SK-N-SH treated with all-trans-retinoic acid at 6 μM for 48 hours (cell line): ENCODE measurements around the gene TRIM73.
"Not testable (repeated sequence)": the region's sequence is repeated elsewhere in the genome, so short reads cannot be mapped to it uniquely, and the experiment has no call there.

Source experiments
- ATAC-seq: fragments of 200-7000 bp; cut with Tn5 transposase; 3 replicates; pipeline ENCODE4 v1.9.1; 2020; ENCODE audit warnings: mild to moderate bottlenecking, moderate library complexity

Gene TRIM73

GRCh38 chr7:75395329-75395728 is at the start of gene TRIM73:
Gene TRIM73 (plus strand): TSS chr7:75395629. CDS start chr7:75398934, 3,305 bp downstream.
- not testable (repeated sequence) for ATAC-seq

- ATAC-seq, result peak; percentile 94
Observed at GRCh38 chr7:75358671-75359541, 36.5 kb upstream of the TRIM73 start.

GRCh38 chr7:75359542-75359848 is 35.9 kb upstream of the TRIM73 start:
- peak; percentile 80 for ATAC-seq

GRCh38 chr7:75364079-75364478 is 31.4 kb upstream of the TRIM73 start:
- not testable (repeated sequence) for ATAC-seq

- not testable (repeated sequence) for ATAC-seq
Observed at GRCh38 chr7:75366643-75367042, 28.8 kb upstream of the TRIM73 start.

GRCh38 chr7:75367313-75367712 is 28.1 kb upstream of the TRIM73 start:
- ATAC-seq, result not testable (repeated sequence)

GRCh38 chr7:75374144-75374518 is 21.3 kb upstream of the TRIM73 start:
- ATAC-seq, result peak; percentile 19

- peak; percentile 47 for ATAC-seq
Observed at GRCh38 chr7:75374519-75375317, 20.7 kb upstream of the TRIM73 start.

- ATAC-seq, result peak; percentile 17
Observed at GRCh38 chr7:75393194-75393593, 2.2 kb upstream of the TRIM73 start.

- ATAC-seq, result not testable (repeated sequence)
Observed at GRCh38 chr7:75397865-75398264, 2.4 kb downstream of the TRIM73 start.

- peak; percentile 4; the same call in 1 of the 3 replicates for ATAC-seq
Observed at GRCh38 chr7:75398771-75399700, 3.6 kb downstream of the TRIM73 start.

GRCh38 chr7:75400575-75400974 is 5.1 kb downstream of the TRIM73 start:
- not testable (repeated sequence) for ATAC-seq

- ATAC-seq, result not testable (repeated sequence)
Observed at GRCh38 chr7:75403455-75404443, 8.3 kb downstream of the TRIM73 start.

- ATAC-seq, result peak; percentile 84
Observed at GRCh38 chr7:75404663-75405062, 9.2 kb downstream of the TRIM73 start.

- peak; percentile 91 for ATAC-seq
Observed at GRCh38 chr7:75409880-75410822, 14.7 kb downstream of the TRIM73 start.

- peak; percentile 6; the same call in 2 of the 3 replicates for ATAC-seq
Observed at GRCh38 chr7:75410823-75411173, 15.4 kb downstream of the TRIM73 start.

- not testable (repeated sequence) for ATAC-seq
Observed at GRCh38 chr7:75414204-75414603, 18.8 kb downstream of the TRIM73 start.

GRCh38 chr7:75414708-75415427 is 19.4 kb downstream of the TRIM73 start:
- ATAC-seq, result not testable (repeated sequence)

- not testable (repeated sequence) for ATAC-seq
Observed at GRCh38 chr7:75415428-75415817, 20.0 kb downstream of the TRIM73 start.
